Psoas muscle (tissue), 8 donors: ENCODE results near the gene TACR2. TPM values are rescaled to one million over a fixed set of nuclear protein-coding genes. Genes with fewer than 3 reads are reported as not detected.

ENCODE experiments used
- ATAC-seq, 4 donors: fragments of 200-7000 bp; cut with Tn5 transposase; one replicate each; pipeline ENCODE4 v1.9.1; 2020; ENCODE audit warnings: moderate library complexity in 3 of 4, mild to moderate bottlenecking in 2 of 4
- DNase-seq, 2 donors: peaks; one replicate each; pipeline ENCODE4 v3.0.0-alpha.2; 2020
- H3K27ac ChIP-seq: fragments of 200-600 bp; one replicate; pipeline ENCODE4 v1.8.0; 2022
- H3K27me3 ChIP-seq, 3 donors: fragments of 200-600 bp in 1 of 3; one replicate each; pipeline versions ENCODE4 v1.6.1 to v1.8.0; 2013 to 2022; ENCODE audit warnings: low read length in 2 of 3, mild to moderate bottlenecking in 2 of 3, moderate library complexity in 1 of 3; ENCODE audit not compliant: insufficient read depth in 3 of 3
- H3K36me3 ChIP-seq, 2 donors: fragments of 200-600 bp in 1 of 2; one replicate each; pipeline versions ENCODE4 v1.6.1 to v1.8.0; 2013 to 2022; ENCODE audit warnings: low read depth in 1 of 2, mild to moderate bottlenecking in 1 of 2, moderate library complexity in 1 of 2; ENCODE audit not compliant: insufficient read depth in 1 of 2
- H3K4me1 ChIP-seq: fragments of 200-600 bp; one replicate; pipeline ENCODE4 v1.8.0; 2022
- H3K4me3 ChIP-seq: fragments of 200-600 bp; one replicate; pipeline ENCODE4 v1.8.0; 2022; ENCODE audit warnings: mild to moderate bottlenecking
- H3K9me3 ChIP-seq: fragments of 200-600 bp; one replicate; pipeline ENCODE4 v1.8.0; 2022
- WGBS, 3 donors: extraction: QIAGEN DNeasy Blood & Tissue Kit; methylation state at CpG; one replicate each; pipeline versions ENCODE4 v1.1.6 to v1.1.7; 2013; 5-methylcytosine and 5-hydroxymethylcytosine counted together
- intact Hi-C, 2 donors: fragments of 100-400 bp; cut with DNase I; formaldehyde crosslinking; loops; one replicate each; pipeline versions ENCODE4 v1.11.0 to v1.14.2; 2022
- polyA plus RNA-seq, 3 donors: library from polyadenylated mRNA; stranded (reverse); fragments of 200-250 nt; gene quantifications; one replicate each; pipeline ENCODE4 v1.2.3, GENCODE V29; 2013
- total RNA-seq, 4 donors: library from RNA; stranded (reverse); fragmentation: NEBNext Ultra II Directional in 2 of 4; extraction: Animal tissue kit (Norgen Biotek cat#: 25700) in 2 of 4; gene quantifications; one replicate each; pipeline versions ENCODE4 v1.2.1 to v1.2.4, GENCODE V29; 2021 to 2023
- TF ChIP-seq, protein P1 (sequence below): fragments of 200-600 bp; IDR thresholded peaks from one replicate; pipeline ENCODE4 v1.8.0; 2022; ENCODE audit warnings: antibody characterized with exemption
- donor health status: healthy with polysubstance abuse.
- donor health status: DM: no; HTN: no; CAD: no; lungs with moderate emphysema.
- donor health status: Bipolar disorder and iron deficiency.
- donor health status: healthy.
- donor health status: DM: yes; HTN: yes; CAD: no.
- donor health status: DM: no; HTN: no; CAD: no.
- donor health status: DM: no; HTN: no; CAD: no.
- donor health status: DM: yes; HTN: yes; CAD: no.

The TACR2 gene
- total and polyA plus RNA-seq, 7 donors: 0.21 to 0.61 (median 0.25) TPM

DNA sequence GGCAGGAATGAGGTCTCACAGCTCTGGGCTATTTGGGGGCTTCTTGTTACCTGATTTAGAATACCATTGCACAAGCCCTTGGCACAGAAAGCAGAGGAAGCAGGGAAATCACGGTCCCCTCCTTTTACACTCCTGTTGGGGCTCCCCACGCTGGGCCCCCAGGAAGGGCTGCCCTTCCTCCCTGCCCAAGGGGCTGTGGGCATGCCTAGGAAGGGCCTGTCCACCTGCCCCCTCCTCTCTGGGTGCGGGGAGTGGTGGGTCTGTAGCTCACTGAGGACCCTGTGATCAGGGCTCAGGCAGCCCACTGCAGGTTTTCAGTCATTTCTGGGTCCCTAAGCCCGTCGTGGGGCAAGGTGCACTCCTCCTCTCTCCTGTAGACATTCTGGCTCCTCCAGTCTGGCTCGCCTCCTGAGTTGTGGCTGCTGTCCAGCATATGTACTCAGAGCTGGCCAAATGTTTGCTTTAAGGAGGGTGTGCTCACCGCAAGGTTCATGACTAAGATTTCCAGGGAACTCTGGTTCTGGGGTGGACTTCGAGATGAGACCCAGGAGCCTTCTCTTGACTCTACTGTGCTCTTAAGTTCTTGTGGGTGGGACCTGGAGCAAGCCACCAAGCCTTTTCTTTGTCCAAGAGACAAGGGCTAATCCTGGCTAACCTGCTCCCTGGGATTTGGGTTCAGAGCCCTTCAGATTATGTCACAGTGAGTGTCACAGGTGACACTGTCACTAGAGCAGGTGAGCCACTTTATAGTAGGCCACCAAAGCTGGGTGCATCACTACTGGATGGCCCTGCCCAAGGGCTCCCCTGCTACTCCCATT, 56.0 kb downstream of the TACR2 start:
- Histone ChIP-seq H3K4me1 (peaks cover 59% of the 10 kb centered on the region), H3K27me3 (no peaks in the 10 kb centered on the region), H3K27ac (peak overlapping the region; percentile 93), H3K4me3 (peak overlapping the region; percentile 34), H3K36me3 (peaks cover 3 to 10% of the 10 kb centered on the region in 2 donors), H3K9me3 (no peaks in the 10 kb centered on the region)
- 30 to 33% (median 33%) methylated on average over 8 of the region's 8 CpGs for WGBS, 3 donors
- peak; percentile 80 to 90 for DNase-seq
- intact Hi-C loops: loop anchor here (5.0 kb wide), 1 partner anchor 38 kb away; no protein-coding TSS in a partner anchor
- peak; percentile 70 to 77 (median 76) for ATAC-seq
- TF ChIP-seq, protein P1, sequence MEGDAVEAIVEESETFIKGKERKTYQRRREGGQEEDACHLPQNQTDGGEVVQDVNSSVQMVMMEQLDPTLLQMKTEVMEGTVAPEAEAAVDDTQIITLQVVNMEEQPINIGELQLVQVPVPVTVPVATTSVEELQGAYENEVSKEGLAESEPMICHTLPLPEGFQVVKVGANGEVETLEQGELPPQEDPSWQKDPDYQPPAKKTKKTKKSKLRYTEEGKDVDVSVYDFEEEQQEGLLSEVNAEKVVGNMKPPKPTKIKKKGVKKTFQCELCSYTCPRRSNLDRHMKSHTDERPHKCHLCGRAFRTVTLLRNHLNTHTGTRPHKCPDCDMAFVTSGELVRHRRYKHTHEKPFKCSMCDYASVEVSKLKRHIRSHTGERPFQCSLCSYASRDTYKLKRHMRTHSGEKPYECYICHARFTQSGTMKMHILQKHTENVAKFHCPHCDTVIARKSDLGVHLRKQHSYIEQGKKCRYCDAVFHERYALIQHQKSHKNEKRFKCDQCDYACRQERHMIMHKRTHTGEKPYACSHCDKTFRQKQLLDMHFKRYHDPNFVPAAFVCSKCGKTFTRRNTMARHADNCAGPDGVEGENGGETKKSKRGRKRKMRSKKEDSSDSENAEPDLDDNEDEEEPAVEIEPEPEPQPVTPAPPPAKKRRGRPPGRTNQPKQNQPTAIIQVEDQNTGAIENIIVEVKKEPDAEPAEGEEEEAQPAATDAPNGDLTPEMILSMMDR: no peak

DNA sequence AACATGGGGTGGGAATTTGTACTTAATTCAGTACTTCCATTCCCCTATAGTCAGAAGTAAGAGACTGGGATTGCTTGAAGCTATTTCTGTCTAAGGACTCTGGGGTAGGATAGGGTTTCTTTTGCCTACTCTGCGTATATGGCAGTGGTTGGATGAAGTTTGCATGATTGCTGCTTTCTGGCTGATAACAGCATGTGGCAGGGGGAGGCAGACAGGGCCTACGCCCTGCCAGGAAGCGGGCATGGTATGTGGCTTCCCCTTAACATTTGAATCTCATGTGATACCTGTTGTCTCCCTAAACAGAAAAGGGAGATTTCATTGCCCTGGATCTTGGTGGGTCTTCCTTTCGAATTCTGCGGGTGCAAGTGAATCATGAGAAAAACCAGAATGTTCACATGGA, 57.1 kb downstream of the TACR2 start:
- 51 to 73% (median 56%) methylated on average over 5 of the region's 5 CpGs for WGBS, 3 donors
- Histone ChIP-seq H3K27me3 (no peaks in the 10 kb centered on the region), H3K27ac (peak overlapping the region; percentile 93), H3K36me3 (peaks cover 0 to 2% of the 10 kb centered on the region in 2 donors), H3K9me3 (no peaks in the 10 kb centered on the region), H3K4me3 (peak overlapping the region; percentile 40), H3K4me1 (peaks cover 59% of the 10 kb centered on the region)
- intact Hi-C loops: no loop called here
- TF ChIP-seq, protein P1: no peak
- ATAC-seq (peak in 1 of 4 donors; percentile 47), DNase-seq (no peak)

GRCh38 chr10:69359148-69359547, 57.6 kb downstream of the TACR2 start:
- H3K27ac ChIP-seq: peak overlapping the region; percentile 93
- H3K36me3 ChIP-seq: peaks cover 0 to 2% of the 10 kb centered on the region in 2 donors
- intact Hi-C loops: no loop called here
- H3K4me1 ChIP-seq: peaks cover 57% of the 10 kb centered on the region
- ATAC-seq (no peak), DNase-seq (no peak)
- TF ChIP-seq, protein P1: no peak
- H3K4me3 ChIP-seq: peak overlapping the region; percentile 40
- WGBS, 3 donors: 70 to 85% (median 74%) methylated on average over 3 of the region's 3 CpGs
- no peaks in the 10 kb centered on the region for H3K9me3 ChIP-seq
- H3K27me3 ChIP-seq: no peaks in the 10 kb centered on the region

GRCh38 chr10:69358148-69358795, 58.4 kb downstream of the TACR2 start:
- Histone ChIP-seq H3K36me3 (peaks cover 0 to 2% of the 10 kb centered on the region in 2 donors), H3K27ac (peak overlapping the region; percentile 93), H3K9me3 (no peaks in the 10 kb centered on the region), H3K27me3 (no peaks in the 10 kb centered on the region), H3K4me1 (peaks cover 53% of the 10 kb centered on the region), H3K4me3 (no peak overlapping the region)
- WGBS, 3 donors: 50 to 80% (median 54%) methylated on average over 12 of the region's 12 CpGs
- TF ChIP-seq, protein P1: no peak
- intact Hi-C loops: no loop called here
- DNase-seq (no peak), ATAC-seq (no peak)
